CD4-positive, alpha-beta T cell (primary cell): ENCODE measurements around the gene USP32. TPM values are rescaled to one million over a fixed set of nuclear protein-coding genes. Genes with fewer than 3 reads are reported as not detected.

Experiments
- ATAC-seq: fragments of 200-7000 bp; cut with Tn5 transposase; one replicate; pipeline ENCODE4 v1.10.0; 2022; ENCODE audit warnings: mild to moderate bottlenecking; ENCODE audit not compliant: poor library complexity
- CTCF ChIA-PET: fragments of 350-600 bp; sonication (Branson Sonifier 250); formaldehyde crosslinking; loops from one replicate; lab custom pipeline; 2021; ENCODE audit warnings: antibody characterized with exemption, inconsistent platforms; lab: Charles Lee
- POLR2A ChIA-PET: fragments of 350-600 bp; sonication (Branson Sonifier 250); formaldehyde crosslinking; loops from one replicate; lab custom pipeline; 2021; ENCODE audit warnings: antibody characterized with exemption, inconsistent platforms; lab: Charles Lee
- DNase-seq, 14 experiments: peaks; one replicate each; pipeline ENCODE4 v3.0.0-alpha.2; 2013 to 2020; ENCODE audit warnings: mixed read lengths in 2 of 14
- H3K27ac ChIP-seq, 2 donors: one replicate each; pipeline versions ENCODE4 v1.5.1 to v1.7.0; 2013; ENCODE audit warnings: low read length in 2 of 2, low read depth in 1 of 2, mild to moderate bottlenecking in 1 of 2
- H3K27me3 ChIP-seq, 2 experiments: 1 replicate in 1 of 2; 2 replicates in 1 of 2; pipeline versions ENCODE4 v1.6.1 to v1.7.0; 2013; ENCODE audit warnings: low read length in 2 of 2, control low read depth in 1 of 2, mild to moderate bottlenecking in 1 of 2, moderate library complexity in 1 of 2; ENCODE audit not compliant: insufficient read depth in 2 of 2, control insufficient read depth in 1 of 2
- H3K36me3 ChIP-seq: one replicate; pipeline ENCODE4 v1.6.1; 2013; ENCODE audit warnings: low read length, control low read depth; ENCODE audit not compliant: insufficient read depth
- H3K4me1 ChIP-seq: one replicate; pipeline ENCODE4 v1.6.1; 2013; ENCODE audit warnings: low read length, control low read depth; ENCODE audit not compliant: insufficient read depth
- H3K4me3 ChIP-seq: one replicate; pipeline ENCODE4 v1.5.1; 2013; ENCODE audit warnings: mild to moderate bottlenecking, low read length, moderate library complexity
- H3K9me3 ChIP-seq, 2 experiments: 1 replicate in 1 of 2; 2 replicates in 1 of 2; pipeline versions ENCODE4 v1.6.1 to v1.7.0; 2013; ENCODE audit warnings: low read length in 2 of 2, mild to moderate bottlenecking in 2 of 2, control low read depth in 1 of 2, moderate library complexity in 1 of 2; ENCODE audit not compliant: control insufficient read depth in 1 of 2, insufficient read depth in 1 of 2
- H3K27ac Mint-ChIP-seq: one replicate; pipeline ENCODE4 v1.8.0; 2020; ENCODE audit warnings: mixed read lengths
- H3K27me3 Mint-ChIP-seq: one replicate; pipeline ENCODE4 v1.8.0; 2021; ENCODE audit warnings: mixed read lengths
- H3K36me3 Mint-ChIP-seq: one replicate; pipeline ENCODE4 v1.8.0; 2021; ENCODE audit warnings: low read depth, mixed read lengths
- H3K4me1 Mint-ChIP-seq: one replicate; pipeline ENCODE4 v1.8.0; 2021; ENCODE audit warnings: low read depth, mixed read lengths
- H3K4me3 Mint-ChIP-seq: one replicate; pipeline ENCODE4 v1.8.0; 2020; ENCODE audit warnings: mild to moderate bottlenecking, mixed read lengths
- H3K9me3 Mint-ChIP-seq: one replicate; pipeline ENCODE4 v1.8.0; 2020; ENCODE audit warnings: mixed read lengths
- intact Hi-C, 2 experiments: fragments of 100-400 bp; cut with DNase I in 1 of 2; cut with micrococcal nuclease in 1 of 2; formaldehyde crosslinking; loops; one replicate each; pipeline versions ENCODE4 v1.15.1 to v1.9.0; 2023 to 2025; cut with DNase I, micrococcal nuclease
- total RNA-seq, 174 experiments: library from RNA in 2 of 174; stranded (reverse) in 2 of 174; gene quantifications; one replicate each; pipeline ENCODE4 v1.2.3 and lab custom pipeline; 2021 to 2026
- TF ChIP-seq, protein P1 (sequence below): fragments of 200-600 bp; IDR thresholded peaks from one replicate; pipeline ENCODE4 v1.8.0; 2022; ENCODE audit warnings: antibody characterized with exemption, mild to moderate bottlenecking

Gene USP32
- total RNA-seq, 2 experiments from 2014 or later = 23.9 to 24.7 TPM

DNA sequence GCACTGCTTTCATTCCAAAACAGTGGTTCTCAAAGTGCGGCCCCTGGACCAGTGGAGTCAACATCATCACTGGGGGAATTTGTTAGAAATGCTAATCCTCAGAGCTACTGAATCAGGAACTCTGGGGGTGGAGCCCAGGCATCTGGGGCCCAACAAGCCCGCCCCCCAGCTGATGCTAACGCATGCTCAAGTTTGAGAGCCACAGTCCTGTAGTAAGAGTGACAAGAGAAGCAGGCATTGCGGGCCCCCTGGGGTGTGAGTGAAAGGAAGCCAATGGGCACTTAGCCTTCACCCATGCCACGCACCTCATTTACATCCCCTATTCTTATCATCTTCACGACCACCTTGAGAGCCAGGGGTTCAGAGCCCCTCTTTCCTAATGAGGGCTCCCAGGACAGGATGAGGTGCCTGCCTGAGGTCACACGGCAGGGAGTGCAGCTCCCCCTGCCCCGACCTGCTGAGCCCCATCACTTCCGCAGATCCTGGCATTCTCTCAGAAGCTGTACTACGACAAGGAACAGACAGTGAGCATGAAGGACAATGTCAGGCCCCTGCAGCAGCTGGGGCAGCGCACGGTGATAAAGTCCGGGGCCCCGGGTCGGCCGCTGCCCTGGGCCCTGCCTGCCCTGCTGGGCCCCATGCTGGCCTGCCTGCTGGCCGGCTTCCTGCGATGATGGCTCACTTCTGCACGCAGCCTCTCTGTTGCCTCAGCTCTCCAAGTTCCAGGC is 233.0 kb downstream of the USP32 start:
- intact Hi-C loops = no loop called here
- Histone ChIP-seq H3K4me1 (no peaks in the 10 kb centered on the region), H3K4me3 (no peak overlapping the region), H3K36me3 (no peaks in the 10 kb centered on the region), H3K27ac (no peak overlapping the region), H3K27me3 (peaks cover 3 to 4% of the 10 kb centered on the region in 2 experiments), H3K9me3 (no peaks in the 10 kb centered on the region)
- ATAC-seq (no peak), DNase-seq (no peak)
- Mint-ChIP-seq H3K36me3 (no peaks in the 10 kb centered on the region), H3K9me3 (no peaks in the 10 kb centered on the region), H3K27me3 (peaks cover 35% of the 10 kb centered on the region), H3K4me1 (no peaks in the 10 kb centered on the region), H3K27ac (no peak overlapping the region), H3K4me3 (no peak overlapping the region)
- CTCF ChIA-PET = no interaction called here
- POLR2A ChIA-PET = no interaction called here
- TF ChIP-seq, protein P1, sequence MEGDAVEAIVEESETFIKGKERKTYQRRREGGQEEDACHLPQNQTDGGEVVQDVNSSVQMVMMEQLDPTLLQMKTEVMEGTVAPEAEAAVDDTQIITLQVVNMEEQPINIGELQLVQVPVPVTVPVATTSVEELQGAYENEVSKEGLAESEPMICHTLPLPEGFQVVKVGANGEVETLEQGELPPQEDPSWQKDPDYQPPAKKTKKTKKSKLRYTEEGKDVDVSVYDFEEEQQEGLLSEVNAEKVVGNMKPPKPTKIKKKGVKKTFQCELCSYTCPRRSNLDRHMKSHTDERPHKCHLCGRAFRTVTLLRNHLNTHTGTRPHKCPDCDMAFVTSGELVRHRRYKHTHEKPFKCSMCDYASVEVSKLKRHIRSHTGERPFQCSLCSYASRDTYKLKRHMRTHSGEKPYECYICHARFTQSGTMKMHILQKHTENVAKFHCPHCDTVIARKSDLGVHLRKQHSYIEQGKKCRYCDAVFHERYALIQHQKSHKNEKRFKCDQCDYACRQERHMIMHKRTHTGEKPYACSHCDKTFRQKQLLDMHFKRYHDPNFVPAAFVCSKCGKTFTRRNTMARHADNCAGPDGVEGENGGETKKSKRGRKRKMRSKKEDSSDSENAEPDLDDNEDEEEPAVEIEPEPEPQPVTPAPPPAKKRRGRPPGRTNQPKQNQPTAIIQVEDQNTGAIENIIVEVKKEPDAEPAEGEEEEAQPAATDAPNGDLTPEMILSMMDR = no peak

DNA sequence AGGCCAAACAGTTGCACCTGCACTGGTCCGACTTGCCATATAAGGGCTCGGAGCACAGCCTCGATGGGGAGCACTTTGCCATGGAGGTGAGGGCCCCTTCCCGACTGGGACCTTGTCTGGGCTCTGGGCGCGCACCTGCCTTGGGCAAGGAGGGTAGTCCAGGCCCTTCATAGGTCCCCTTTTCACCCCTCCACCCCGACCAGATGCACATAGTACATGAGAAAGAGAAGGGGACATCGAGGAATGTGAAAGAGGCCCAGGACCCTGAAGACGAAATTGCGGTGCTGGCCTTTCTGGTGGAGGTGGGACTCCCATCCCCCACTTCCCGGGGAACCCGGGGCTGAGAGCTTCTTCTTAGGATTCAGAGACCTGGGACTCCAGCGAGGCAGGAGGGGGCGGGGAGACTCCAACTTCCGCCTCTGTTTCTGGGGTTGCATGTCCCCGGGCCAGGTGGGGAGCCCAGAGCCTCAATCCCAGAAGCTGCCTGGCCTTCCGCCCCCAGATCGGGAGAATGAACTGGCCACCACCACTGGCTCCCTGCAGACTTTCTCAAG is 234.4 kb downstream of the USP32 start:
- Histone ChIP-seq H3K36me3 (no peaks in the 10 kb centered on the region), H3K27me3 (peaks cover 5% of the 10 kb centered on the region in 2 experiments), H3K4me3 (no peak overlapping the region), H3K27ac (no peak overlapping the region), H3K9me3 (no peaks in the 10 kb centered on the region), H3K4me1 (no peaks in the 10 kb centered on the region)
- Mint-ChIP-seq H3K9me3 (no peaks in the 10 kb centered on the region), H3K36me3 (no peaks in the 10 kb centered on the region), H3K4me1 (no peaks in the 10 kb centered on the region), H3K27me3 (peaks cover 45% of the 10 kb centered on the region), H3K27ac (no peak overlapping the region), H3K4me3 (no peak overlapping the region)
- POLR2A ChIA-PET = no interaction called here
- intact Hi-C loops = no loop called here
- TF ChIP-seq, protein P1 = no peak
- DNase-seq (no peak), ATAC-seq (no peak)
- CTCF ChIA-PET = no interaction called here

DNA sequence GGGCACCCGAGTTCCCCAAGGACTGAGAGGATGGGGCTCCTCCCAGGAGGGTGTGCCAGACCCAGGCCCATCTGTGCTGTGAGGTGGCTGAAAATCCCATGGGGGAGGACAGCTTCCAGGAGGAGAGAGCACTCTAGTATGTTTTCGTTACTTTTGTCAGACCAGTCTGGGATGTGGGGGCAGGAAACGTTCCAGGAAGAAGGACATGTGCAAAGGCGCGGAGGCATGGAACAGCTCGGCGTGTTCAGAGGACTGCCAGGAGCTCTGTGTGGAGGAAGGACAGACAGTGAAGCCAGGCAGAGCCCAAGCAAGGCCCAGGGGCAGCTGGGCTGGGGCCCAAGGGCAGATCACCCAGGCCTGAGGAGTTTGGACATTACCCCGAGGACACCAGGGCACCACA is 235.2 kb downstream of the USP32 start:
- H3K9me3 ChIP-seq = no peaks in the 10 kb centered on the region
- DNase-seq (no peak), ATAC-seq (no peak)
- peaks cover 9 to 13% of the 10 kb centered on the region in 2 experiments for H3K27me3 ChIP-seq
- Mint-ChIP-seq H3K4me1 (no peaks in the 10 kb centered on the region), H3K4me3 (no peak overlapping the region), H3K36me3 (no peaks in the 10 kb centered on the region), H3K9me3 (no peaks in the 10 kb centered on the region), H3K27me3 (peaks cover 50% of the 10 kb centered on the region), H3K27ac (no peak overlapping the region)
- intact Hi-C loops = no loop called here
- ChIA-PET CTCF (no interaction called here), POLR2A (no interaction called here)
- H3K27ac ChIP-seq = no peak overlapping the region
- H3K4me1 ChIP-seq = no peaks in the 10 kb centered on the region
- H3K4me3 ChIP-seq = no peak overlapping the region
- H3K36me3 ChIP-seq = no peaks in the 10 kb centered on the region
- TF ChIP-seq, protein P1 = no peak
